ENCODE results near the gene TMEM88.

TMEM88 gene

DNA sequence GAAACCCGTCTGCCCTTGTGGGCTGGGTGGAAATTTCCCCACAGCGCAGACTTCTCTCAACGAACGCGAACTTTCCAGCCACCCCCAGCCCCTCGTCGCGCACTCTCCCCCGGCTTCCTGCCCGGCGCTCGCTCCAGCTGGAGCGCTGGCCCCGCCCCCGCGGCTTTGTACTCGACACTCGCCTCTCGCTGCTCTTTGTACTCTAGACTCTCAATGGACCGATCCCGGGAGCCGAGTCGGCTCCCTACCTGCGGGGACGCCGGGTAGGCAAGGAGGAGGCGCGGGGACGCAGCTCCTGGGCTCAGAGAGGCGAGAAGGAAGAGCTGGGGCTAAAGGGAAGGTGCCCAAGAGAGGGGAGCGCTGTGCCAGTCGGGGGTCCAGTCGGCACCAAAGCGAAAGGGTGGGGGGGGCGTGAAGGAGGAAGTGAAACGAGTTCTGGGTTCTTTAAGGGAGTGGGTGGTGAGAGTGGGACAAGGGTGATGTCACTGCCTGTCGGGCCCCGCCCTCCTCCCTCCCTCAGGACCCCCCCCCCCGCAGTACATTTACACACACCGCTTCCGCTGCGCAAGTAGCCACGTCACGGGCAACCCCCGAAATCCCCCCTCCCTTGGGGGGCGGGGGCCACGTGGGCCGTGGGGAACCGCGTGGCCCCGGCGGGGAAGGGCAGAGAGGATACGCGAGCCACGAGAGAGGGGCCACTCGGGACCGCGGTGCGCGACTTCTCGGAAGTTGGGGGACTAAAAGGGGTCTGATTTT is 11.2 kb upstream of the TMEM88 start:
- peaks cover 40% of the 10 kb centered on the region for H3K4me1 ChIP-seq (ENCODE audit: control insufficient read depth, insufficient read depth, low read length, poor library complexity, severe bottlenecking)
- H3K27me3 ChIP-seq (replicated peaks; ENCODE audit: control insufficient read depth, insufficient read depth, low read length, poor library complexity, severe bottlenecking) = no peaks in the 10 kb centered on the region
- peak; percentile 89 to 92 (median 91) for DNase-seq
- H3K27ac ChIP-seq (ENCODE audit: insufficient read depth, low read length, poor library complexity, severe bottlenecking) = peak overlapping the region; percentile 100
- H3K4me3 ChIP-seq (ENCODE audit: insufficient read depth, low read depth, low read length, poor library complexity, severe bottlenecking) = peak overlapping the region; percentile 65
- H3K9me3 ChIP-seq (ENCODE audit: control insufficient read depth, low read length) = no peaks in the 10 kb centered on the region
- peaks cover 38% of the 10 kb centered on the region for H3K36me3 ChIP-seq (ENCODE audit: control insufficient read depth, insufficient read depth, low read length)

GRCh38 chr17:7844292-7845154 is 10.3 kb upstream of the TMEM88 start:
- H3K36me3 ChIP-seq (ENCODE audit: control insufficient read depth, insufficient read depth, low read length) = peaks cover 45% of the 10 kb centered on the region
- H3K27me3 ChIP-seq (replicated peaks; ENCODE audit: control insufficient read depth, insufficient read depth, low read length, poor library complexity, severe bottlenecking) = no peaks in the 10 kb centered on the region
- H3K4me1 ChIP-seq (ENCODE audit: control insufficient read depth, insufficient read depth, low read length, poor library complexity, severe bottlenecking) = peaks cover 31% of the 10 kb centered on the region
- H3K4me3 ChIP-seq (ENCODE audit: insufficient read depth, low read depth, low read length, poor library complexity, severe bottlenecking) = peak overlapping the region; percentile 65
- peak overlapping the region; percentile 100 for H3K27ac ChIP-seq (ENCODE audit: insufficient read depth, low read length, poor library complexity, severe bottlenecking)
- DNase-seq = peak; percentile 69 to 77 (median 71)
- H3K9me3 ChIP-seq (ENCODE audit: control insufficient read depth, low read length) = no peaks in the 10 kb centered on the region

- H3K9me3 ChIP-seq (ENCODE audit: control insufficient read depth, low read length) = no peaks in the 10 kb centered on the region
- H3K27me3 ChIP-seq (replicated peaks; ENCODE audit: control insufficient read depth, insufficient read depth, low read length, poor library complexity, severe bottlenecking) = no peaks in the 10 kb centered on the region
- H3K36me3 ChIP-seq (ENCODE audit: control insufficient read depth, insufficient read depth, low read length) = peaks cover 52% of the 10 kb centered on the region
- no peak for DNase-seq
- H3K4me1 ChIP-seq (ENCODE audit: control insufficient read depth, insufficient read depth, low read length, poor library complexity, severe bottlenecking) = peaks cover 22% of the 10 kb centered on the region
- H3K27ac ChIP-seq (ENCODE audit: insufficient read depth, low read length, poor library complexity, severe bottlenecking) = peak overlapping the region; percentile 100
- H3K4me3 ChIP-seq (ENCODE audit: insufficient read depth, low read depth, low read length, poor library complexity, severe bottlenecking) = peak overlapping the region; percentile 65
Measured at GRCh38 chr17:7845359-7846062, 9.4 kb upstream of the TMEM88 start.

GRCh38 chr17:7846063-7846735 is 8.7 kb upstream of the TMEM88 start:
- Histone ChIP-seq H3K27ac (ENCODE audit: insufficient read depth, low read length, poor library complexity, severe bottlenecking) (no peak overlapping the region), H3K9me3 (ENCODE audit: control insufficient read depth, low read length) (no peaks in the 10 kb centered on the region), H3K27me3 (replicated peaks; ENCODE audit: control insufficient read depth, insufficient read depth, low read length, poor library complexity, severe bottlenecking) (no peaks in the 10 kb centered on the region), H3K36me3 (ENCODE audit: control insufficient read depth, insufficient read depth, low read length) (peaks cover 46% of the 10 kb centered on the region), H3K4me1 (ENCODE audit: control insufficient read depth, insufficient read depth, low read length, poor library complexity, severe bottlenecking) (peaks cover 19% of the 10 kb centered on the region), H3K4me3 (ENCODE audit: insufficient read depth, low read depth, low read length, poor library complexity, severe bottlenecking) (no peak overlapping the region)
- DNase-seq = no peak

GRCh38 chr17:7846765-7847661 is 7.9 kb upstream of the TMEM88 start:
- Histone ChIP-seq H3K27ac (ENCODE audit: insufficient read depth, low read length, poor library complexity, severe bottlenecking) (no peak overlapping the region), H3K4me1 (ENCODE audit: control insufficient read depth, insufficient read depth, low read length, poor library complexity, severe bottlenecking) (peaks cover 23% of the 10 kb centered on the region), H3K4me3 (ENCODE audit: insufficient read depth, low read depth, low read length, poor library complexity, severe bottlenecking) (no peak overlapping the region), H3K36me3 (ENCODE audit: control insufficient read depth, insufficient read depth, low read length) (peaks cover 46% of the 10 kb centered on the region), H3K9me3 (ENCODE audit: control insufficient read depth, low read length) (no peaks in the 10 kb centered on the region), H3K27me3 (replicated peaks; ENCODE audit: control insufficient read depth, insufficient read depth, low read length, poor library complexity, severe bottlenecking) (no peaks in the 10 kb centered on the region)
- DNase-seq = no peak

- no peak for DNase-seq
- Histone ChIP-seq H3K27ac (ENCODE audit: insufficient read depth, low read length, poor library complexity, severe bottlenecking) (no peak overlapping the region), H3K4me3 (ENCODE audit: insufficient read depth, low read depth, low read length, poor library complexity, severe bottlenecking) (no peak overlapping the region)
Measured at GRCh38 chr17:7848131-7848579, 6.7 kb upstream of the TMEM88 start.

GRCh38 chr17:7848739-7849129 is 6.1 kb upstream of the TMEM88 start:
- no peak for DNase-seq
- no peaks in the 10 kb centered on the region for H3K27me3 ChIP-seq (replicated peaks; ENCODE audit: control insufficient read depth, insufficient read depth, low read length, poor library complexity, severe bottlenecking)
- H3K4me1 ChIP-seq (ENCODE audit: control insufficient read depth, insufficient read depth, low read length, poor library complexity, severe bottlenecking) = peaks cover 26% of the 10 kb centered on the region
- H3K4me3 ChIP-seq (ENCODE audit: insufficient read depth, low read depth, low read length, poor library complexity, severe bottlenecking) = no peak overlapping the region
- no peaks in the 10 kb centered on the region for H3K9me3 ChIP-seq (ENCODE audit: control insufficient read depth, low read length)
- H3K36me3 ChIP-seq (ENCODE audit: control insufficient read depth, insufficient read depth, low read length) = peaks cover 54% of the 10 kb centered on the region
- no peak overlapping the region for H3K27ac ChIP-seq (ENCODE audit: insufficient read depth, low read length, poor library complexity, severe bottlenecking)

More at GRCh38 chr17:7848131-7848579, 6.7 kb upstream of the TMEM88 start:
- Histone ChIP-seq H3K4me1 (ENCODE audit: control insufficient read depth, insufficient read depth, low read length, poor library complexity, severe bottlenecking) (peaks cover 26% of the 10 kb centered on the region), H3K9me3 (ENCODE audit: control insufficient read depth, low read length) (no peaks in the 10 kb centered on the region), H3K36me3 (ENCODE audit: control insufficient read depth, insufficient read depth, low read length) (peaks cover 54% of the 10 kb centered on the region), H3K27me3 (replicated peaks; ENCODE audit: control insufficient read depth, insufficient read depth, low read length, poor library complexity, severe bottlenecking) (no peaks in the 10 kb centered on the region)

- DNase-seq = no peak
- Histone ChIP-seq H3K4me1 (ENCODE audit: control insufficient read depth, insufficient read depth, low read length, poor library complexity, severe bottlenecking) (peaks cover 26% of the 10 kb centered on the region), H3K36me3 (ENCODE audit: control insufficient read depth, insufficient read depth, low read length) (peaks cover 54% of the 10 kb centered on the region), H3K27ac (ENCODE audit: insufficient read depth, low read length, poor library complexity, severe bottlenecking) (no peak overlapping the region), H3K27me3 (replicated peaks; ENCODE audit: control insufficient read depth, insufficient read depth, low read length, poor library complexity, severe bottlenecking) (no peaks in the 10 kb centered on the region), H3K9me3 (ENCODE audit: control insufficient read depth, low read length) (no peaks in the 10 kb centered on the region), H3K4me3 (ENCODE audit: insufficient read depth, low read depth, low read length, poor library complexity, severe bottlenecking) (no peak overlapping the region)
Measured at GRCh38 chr17:7849130-7849750, 5.6 kb upstream of the TMEM88 start.

All from effector memory CD4-positive, alpha-beta T cell (primary cell).